Measurements from ENCODE around the gene VEZF1. TPM values are rescaled to one million over a fixed set of nuclear protein-coding genes. Genes with fewer than 3 reads are reported as not detected.
A peak's percentile ranks its signal among the peaks of the same experiment; 100 is the strongest.

Gene VEZF1
- total and polyA plus RNA-seq, 4 donors: 56.1 to 96.1 (median 70.7) TPM

DNA sequence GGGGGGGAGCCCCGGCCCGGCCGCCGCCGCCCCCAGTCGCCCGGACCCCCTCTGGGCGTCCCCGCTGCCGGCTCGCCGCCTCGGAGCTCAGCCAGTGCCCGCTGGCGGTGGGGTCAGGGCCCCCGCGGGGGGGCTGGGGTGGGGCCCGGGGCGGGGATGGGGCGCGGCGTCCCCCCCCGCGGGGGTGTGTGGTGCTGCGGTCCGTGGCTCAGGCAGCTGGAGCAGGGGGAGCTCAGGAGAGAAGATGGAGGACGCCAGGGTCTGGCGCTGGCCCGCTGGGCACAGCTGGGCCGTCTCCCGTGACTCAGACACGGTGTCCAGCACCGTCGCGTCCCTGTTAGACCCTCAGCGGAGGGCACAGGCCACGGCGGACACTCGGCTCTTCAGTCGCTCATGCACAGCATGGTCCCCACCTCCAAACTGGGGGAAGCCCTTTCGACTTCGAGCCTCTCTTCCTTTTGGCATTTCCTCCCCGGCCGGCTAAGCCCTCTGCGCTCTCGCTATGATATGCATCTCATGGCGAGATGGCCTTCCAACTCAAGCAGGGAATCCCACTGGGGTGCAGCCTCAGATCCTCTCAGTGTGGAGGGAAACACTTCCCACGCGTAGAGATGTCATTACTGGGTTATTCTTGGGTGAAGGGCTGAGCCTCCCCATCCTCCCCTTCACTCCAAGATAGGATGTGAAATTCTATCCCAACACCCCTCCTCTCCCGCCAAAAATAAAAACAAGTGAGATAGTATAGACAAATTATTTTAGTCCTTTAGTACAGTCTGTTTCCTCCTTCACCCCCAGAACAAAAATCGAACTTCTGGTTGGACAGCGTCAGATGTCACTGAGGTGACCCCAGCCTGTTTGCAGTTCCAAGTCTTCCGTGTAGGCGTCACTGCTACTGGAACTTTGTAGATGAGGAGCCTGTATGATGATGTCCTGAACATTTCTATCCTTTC, 522 bp upstream of the VEZF1 start:
- Histone ChIP-seq H3K4me1 (ENCODE audit: control insufficient read depth, insufficient read depth, low read length) (peaks cover 11% of the 10 kb centered on the region), H3K4me3 (ENCODE audit: low read depth, low read length) (peak overlapping the region; percentile 89), H3K36me3 (ENCODE audit: control insufficient read depth, insufficient read depth, low read length) (no peaks in the 10 kb centered on the region), H3K27me3 (ENCODE audit: control insufficient read depth, insufficient read depth, low read length) (no peaks in the 10 kb centered on the region), H3K27ac (ENCODE audit: low read depth, low read length) (peak overlapping the region; percentile 99), H3K9me3 (ENCODE audit: control insufficient read depth, insufficient read depth, low read length) (no peaks in the 10 kb centered on the region)
- 0% methylated on average over 45 of the region's 54 CpGs for WGBS (ENCODE audit: insufficient coverage)
- peak in 4 of 6 donors; percentile 36 to 89 (median 62) for DNase-seq (ENCODE audit: low read depth in 4 of 6, low spot score in 6 of 6)

DNA sequence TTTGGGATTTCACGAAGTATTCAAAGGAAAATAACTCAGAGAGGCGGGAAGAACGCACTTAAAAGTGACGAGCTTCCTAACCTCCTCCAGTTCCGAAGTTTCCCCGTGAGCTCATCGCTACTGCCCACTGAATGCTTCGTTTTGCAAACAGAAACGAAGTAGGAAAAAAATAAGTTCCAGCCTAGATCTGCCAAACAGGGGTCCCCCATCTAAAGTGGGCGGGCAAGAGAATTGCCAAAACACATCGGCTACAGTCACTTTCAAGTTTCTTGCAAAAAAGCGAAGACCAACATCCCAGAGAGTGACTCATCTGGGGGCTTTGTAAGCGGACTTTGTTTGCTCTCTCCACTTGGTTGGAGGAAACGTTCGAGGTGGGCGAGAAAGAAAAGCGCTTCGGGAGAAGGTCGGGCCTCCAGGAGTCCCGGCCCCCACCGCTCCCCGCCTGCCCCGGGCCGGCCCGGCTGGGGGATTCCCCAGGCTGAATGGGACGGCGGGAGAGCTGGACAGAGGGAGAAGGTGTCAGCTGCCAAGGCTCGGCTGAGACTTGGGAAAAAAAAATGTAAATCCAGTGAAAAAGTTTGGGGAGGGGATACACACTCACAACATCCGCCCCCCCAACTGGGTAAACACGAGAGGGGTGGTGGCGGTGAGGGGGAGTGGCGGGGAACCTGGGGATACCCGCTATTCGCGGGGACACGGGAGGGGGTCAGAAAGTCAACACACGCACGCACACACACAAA, 1.0 kb downstream of the VEZF1 start:
- Histone ChIP-seq H3K27me3 (ENCODE audit: control insufficient read depth, insufficient read depth, low read length) (no peaks in the 10 kb centered on the region), H3K36me3 (ENCODE audit: control insufficient read depth, insufficient read depth, low read length) (no peaks in the 10 kb centered on the region), H3K4me3 (ENCODE audit: low read depth, low read length) (peak overlapping the region; percentile 89), H3K4me1 (ENCODE audit: control insufficient read depth, insufficient read depth, low read length) (peaks cover 14% of the 10 kb centered on the region), H3K27ac (ENCODE audit: low read depth, low read length) (peak overlapping the region; percentile 99), H3K9me3 (ENCODE audit: control insufficient read depth, insufficient read depth, low read length) (no peaks in the 10 kb centered on the region)
- peak in 3 of 6 donors; percentile 40 to 77 (median 67) for DNase-seq (ENCODE audit: low read depth in 4 of 6, low spot score in 6 of 6)
- WGBS (ENCODE audit: insufficient coverage): under 1% methylated on average over 26 of the region's 38 CpGs

- peak overlapping the region; percentile 14 for H3K4me3 ChIP-seq (ENCODE audit: low read depth, low read length)
- H3K27me3 ChIP-seq (ENCODE audit: control insufficient read depth, insufficient read depth, low read length): no peaks in the 10 kb centered on the region
- H3K27ac ChIP-seq (ENCODE audit: low read depth, low read length): peak overlapping the region; percentile 37
- peaks cover 14% of the 10 kb centered on the region for H3K4me1 ChIP-seq (ENCODE audit: control insufficient read depth, insufficient read depth, low read length)
- H3K36me3 ChIP-seq (ENCODE audit: control insufficient read depth, insufficient read depth, low read length): no peaks in the 10 kb centered on the region
- no peak for DNase-seq (ENCODE audit: low read depth in 4 of 6, low spot score in 6 of 6)
- WGBS (ENCODE audit: insufficient coverage): no CpG with 5 or more reads among the region's 1 CpG
- no peaks in the 10 kb centered on the region for H3K9me3 ChIP-seq (ENCODE audit: control insufficient read depth, insufficient read depth, low read length)
Measured at GRCh38 chr17:57985675-57985974, 2.4 kb downstream of the VEZF1 start.

DNA sequence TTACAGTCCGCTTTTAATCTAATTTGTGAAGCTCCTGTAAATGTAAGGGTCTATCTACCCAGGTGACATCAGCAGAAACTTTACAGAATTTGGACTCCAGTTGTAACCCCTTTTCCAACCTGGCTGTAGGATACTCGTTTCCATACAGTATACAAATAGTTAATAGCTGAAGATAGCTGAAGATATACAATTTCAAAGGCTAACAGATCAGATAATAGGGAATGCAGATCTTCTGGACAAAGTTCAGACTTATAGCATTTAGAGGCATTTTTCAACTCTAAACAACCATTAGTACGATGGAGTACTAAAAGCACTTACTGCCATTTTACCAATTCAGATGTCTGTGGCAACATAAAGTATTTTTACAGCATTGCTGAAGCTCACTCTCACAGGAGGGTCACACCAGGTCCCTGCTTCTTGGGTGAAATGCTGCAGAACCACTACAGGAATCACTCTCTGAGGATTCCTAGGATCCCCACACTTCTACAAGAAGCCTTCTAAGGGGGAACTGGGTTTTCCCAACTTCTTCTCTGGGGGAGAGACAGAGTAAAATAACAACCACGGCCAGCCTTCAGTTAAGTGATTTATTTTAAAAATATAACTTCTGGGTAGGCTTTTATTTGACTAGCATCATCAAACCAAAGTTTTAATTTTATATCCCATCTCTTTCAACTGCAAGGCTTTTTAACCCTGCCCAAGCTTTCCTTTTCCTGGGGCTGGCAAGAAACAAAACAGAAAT, 2.9 kb downstream of the VEZF1 start:
- Histone ChIP-seq H3K9me3 (ENCODE audit: control insufficient read depth, insufficient read depth, low read length) (no peaks in the 10 kb centered on the region), H3K4me1 (ENCODE audit: control insufficient read depth, insufficient read depth, low read length) (peaks cover 14% of the 10 kb centered on the region), H3K36me3 (ENCODE audit: control insufficient read depth, insufficient read depth, low read length) (no peaks in the 10 kb centered on the region), H3K27me3 (ENCODE audit: control insufficient read depth, insufficient read depth, low read length) (no peaks in the 10 kb centered on the region), H3K4me3 (ENCODE audit: low read depth, low read length) (peak overlapping the region; percentile 14), H3K27ac (ENCODE audit: low read depth, low read length) (peak overlapping the region; percentile 37)
- no CpG with 5 or more reads among the region's 4 CpGs for whole genome bisulfite sequencing (ENCODE audit: insufficient coverage)
- no peak for DNase-seq (ENCODE audit: low read depth in 4 of 6, low spot score in 6 of 6)

- Histone ChIP-seq H3K27me3 (ENCODE audit: control insufficient read depth, insufficient read depth, low read length) (no peaks in the 10 kb centered on the region), H3K9me3 (ENCODE audit: control insufficient read depth, insufficient read depth, low read length) (no peaks in the 10 kb centered on the region), H3K27ac (ENCODE audit: low read depth, low read length) (peak overlapping the region; percentile 37), H3K4me3 (ENCODE audit: low read depth, low read length) (no peak overlapping the region), H3K4me1 (ENCODE audit: control insufficient read depth, insufficient read depth, low read length) (peaks cover 14% of the 10 kb centered on the region), H3K36me3 (ENCODE audit: control insufficient read depth, insufficient read depth, low read length) (peaks cover 4% of the 10 kb centered on the region)
- no peak for DNase-seq (ENCODE audit: low read depth in 4 of 6, low spot score in 6 of 6)
- WGBS (ENCODE audit: insufficient coverage): 10% methylated on average over 1 of the region's 4 CpGs
Measured at GRCh38 chr17:57984261-57984890, 3.7 kb downstream of the VEZF1 start.

DNA sequence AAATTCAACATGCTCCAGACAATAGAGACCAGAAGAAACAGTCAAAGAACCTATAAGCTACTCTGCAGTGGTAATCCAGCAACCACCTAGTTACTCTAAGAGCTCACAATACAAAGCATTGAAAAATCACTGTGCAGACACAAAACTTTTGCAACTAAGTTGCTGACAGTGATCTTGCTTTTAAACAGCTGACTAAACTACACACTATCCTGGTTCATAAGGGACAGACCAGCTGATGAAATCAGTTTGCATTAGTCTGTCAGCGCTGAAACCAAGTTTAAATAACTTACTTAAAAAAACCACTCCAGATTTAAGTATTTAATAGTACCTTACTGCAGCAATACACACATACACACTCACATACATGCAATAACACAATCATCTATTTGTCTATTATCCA, 4.6 kb downstream of the VEZF1 start:
- Histone ChIP-seq H3K4me1 (ENCODE audit: control insufficient read depth, insufficient read depth, low read length) (peaks cover 7% of the 10 kb centered on the region), H3K27ac (ENCODE audit: low read depth, low read length) (no peak overlapping the region), H3K27me3 (ENCODE audit: control insufficient read depth, insufficient read depth, low read length) (no peaks in the 10 kb centered on the region), H3K9me3 (ENCODE audit: control insufficient read depth, insufficient read depth, low read length) (no peaks in the 10 kb centered on the region), H3K36me3 (ENCODE audit: control insufficient read depth, insufficient read depth, low read length) (peaks cover 11% of the 10 kb centered on the region), H3K4me3 (ENCODE audit: low read depth, low read length) (no peak overlapping the region)
- DNase-seq (ENCODE audit: low read depth in 4 of 6, low spot score in 6 of 6): no peak
- WGBS (ENCODE audit: insufficient coverage): no CpG with 5 or more reads among the region's 1 CpG

GRCh38 chr17:57982452-57983170, 5.4 kb downstream of the VEZF1 start:
- Histone ChIP-seq H3K27me3 (ENCODE audit: control insufficient read depth, insufficient read depth, low read length) (no peaks in the 10 kb centered on the region), H3K4me3 (ENCODE audit: low read depth, low read length) (no peak overlapping the region), H3K36me3 (ENCODE audit: control insufficient read depth, insufficient read depth, low read length) (peaks cover 17% of the 10 kb centered on the region), H3K9me3 (ENCODE audit: control insufficient read depth, insufficient read depth, low read length) (no peaks in the 10 kb centered on the region), H3K4me1 (ENCODE audit: control insufficient read depth, insufficient read depth, low read length) (peaks cover 6% of the 10 kb centered on the region), H3K27ac (ENCODE audit: low read depth, low read length) (no peak overlapping the region)
- 81% methylated on average over 10 of the region's 14 CpGs for WGBS (ENCODE audit: insufficient coverage)
- DNase-seq (ENCODE audit: low read depth in 4 of 6, low spot score in 6 of 6): no peak

DNA sequence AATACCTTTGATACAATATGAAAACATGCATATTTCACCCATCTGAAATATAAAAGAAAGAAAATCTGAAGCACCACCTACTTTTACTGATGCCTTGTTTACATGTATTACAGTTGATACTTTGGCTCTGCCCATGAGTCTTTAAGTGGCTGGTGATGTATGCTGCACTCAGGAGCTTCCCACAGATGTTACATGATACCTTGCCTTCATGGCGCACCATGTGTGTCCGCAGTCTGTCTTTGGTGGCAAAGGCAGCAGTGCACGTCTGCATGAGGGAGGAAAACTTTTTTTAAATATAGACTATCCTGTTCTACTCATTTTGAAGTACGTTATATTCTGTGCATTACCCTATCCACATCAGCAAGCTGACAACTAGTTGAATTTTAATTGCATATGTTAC, 7.5 kb downstream of the VEZF1 start:
- Histone ChIP-seq H3K4me3 (ENCODE audit: low read depth, low read length) (no peak overlapping the region), H3K9me3 (ENCODE audit: control insufficient read depth, insufficient read depth, low read length) (no peaks in the 10 kb centered on the region), H3K36me3 (ENCODE audit: control insufficient read depth, insufficient read depth, low read length) (peaks cover 34% of the 10 kb centered on the region), H3K4me1 (ENCODE audit: control insufficient read depth, insufficient read depth, low read length) (peaks cover 6% of the 10 kb centered on the region), H3K27ac (ENCODE audit: low read depth, low read length) (no peak overlapping the region), H3K27me3 (ENCODE audit: control insufficient read depth, insufficient read depth, low read length) (no peaks in the 10 kb centered on the region)
- no peak for DNase-seq (ENCODE audit: low read depth in 4 of 6, low spot score in 6 of 6)
- no CpG with 5 or more reads among the region's 4 CpGs for WGBS (ENCODE audit: insufficient coverage)

GRCh38 chr17:57979076-57979475, 9.0 kb downstream of the VEZF1 start:
- Histone ChIP-seq H3K27ac (ENCODE audit: low read depth, low read length) (no peak overlapping the region), H3K27me3 (ENCODE audit: control insufficient read depth, insufficient read depth, low read length) (no peaks in the 10 kb centered on the region), H3K36me3 (ENCODE audit: control insufficient read depth, insufficient read depth, low read length) (peaks cover 43% of the 10 kb centered on the region), H3K4me1 (ENCODE audit: control insufficient read depth, insufficient read depth, low read length) (peaks cover 6% of the 10 kb centered on the region), H3K9me3 (ENCODE audit: control insufficient read depth, insufficient read depth, low read length) (no peaks in the 10 kb centered on the region), H3K4me3 (ENCODE audit: low read depth, low read length) (no peak overlapping the region)
- no CpG with 5 or more reads among the region's 1 CpG for WGBS (ENCODE audit: insufficient coverage)
- no peak for DNase-seq (ENCODE audit: low read depth in 4 of 6, low spot score in 6 of 6)

Data from spinal cord (tissue), 10 donors.